AG09309 (cell line): ENCODE data around the gene SH2B2.
A peak's percentile ranks its signal among the peaks of the same experiment; 100 is the strongest.
"Not testable (repeated sequence)": the region's sequence is repeated elsewhere in the genome, so short reads cannot be mapped to it uniquely, and the experiment has no call there.

Source experiments
- DNase-seq: peaks from one replicate; pipeline ENCODE4 v3.0.0-alpha.2; 2010; ENCODE audit warnings: low read depth
- H3K4me3 ChIP-seq: 2 replicates; pipeline ENCODE4 v1.5.1; 2011; ENCODE audit warnings: mild to moderate bottlenecking, low read depth, low read length, moderate library complexity; ENCODE audit not compliant: control insufficient read depth
- CTCF ChIP-seq: IDR thresholded peaks from 2 replicates; pipeline ENCODE4 v1.5.1; 2011; ENCODE audit warnings: mild to moderate bottlenecking, low read depth, low read length, inconsistent platforms; ENCODE audit not compliant: insufficient read depth, control insufficient read depth; ENCODE audit errors: missing control alignments

SH2B2 gene

DNA sequence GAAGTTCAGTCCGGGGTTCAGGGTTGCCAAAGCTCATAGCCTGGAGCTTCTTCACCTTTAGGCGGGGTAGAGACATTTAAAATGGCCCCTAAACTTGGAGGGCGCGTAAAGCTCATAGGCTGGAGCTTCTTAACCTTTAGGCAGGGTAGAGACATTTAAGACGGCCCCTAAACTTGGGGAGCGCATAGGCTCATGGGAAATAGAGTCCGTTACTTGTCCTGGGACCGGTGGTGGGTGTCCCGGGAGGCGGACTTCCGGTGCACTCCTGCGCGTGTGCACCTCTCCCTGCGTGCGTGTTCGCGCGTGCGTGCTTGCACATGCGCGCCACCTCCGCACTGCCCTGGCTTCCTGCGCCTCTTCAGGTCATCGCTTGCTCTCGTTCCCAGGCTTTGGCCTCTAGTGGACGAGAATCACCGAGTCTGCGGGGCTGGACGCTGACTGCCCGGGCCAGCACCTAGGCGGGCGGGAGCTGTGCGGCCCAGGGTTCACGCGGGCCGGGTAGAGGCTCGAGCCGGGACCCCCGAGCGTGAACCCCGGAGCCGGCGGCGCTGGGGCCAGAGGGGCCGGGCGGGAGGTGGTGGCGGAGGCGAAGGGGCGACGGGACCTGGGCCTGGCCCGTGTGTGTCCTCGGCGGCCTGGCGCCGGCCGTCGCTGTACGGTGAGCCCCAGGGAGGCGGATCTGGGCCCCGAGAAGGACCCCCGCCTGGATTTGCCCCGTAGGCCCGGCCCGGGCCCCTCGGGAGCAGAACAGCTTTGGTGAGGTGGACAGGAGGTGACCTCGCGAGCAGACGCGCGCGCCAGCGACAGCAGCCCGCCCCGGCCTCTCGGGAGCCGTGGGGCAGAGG, 77.1 kb downstream of the SH2B2 start:
- peak; percentile 94 for DNase-seq
- peak overlapping the region; percentile 59 for H3K4me3 ChIP-seq
- peak; percentile 8 for TF ChIP-seq CTCF

GRCh38 chr7:102364394-102364886, 77.8 kb downstream of the SH2B2 start:
- peak overlapping the region; percentile 59 for H3K4me3 ChIP-seq
- not testable (repeated sequence) for DNase-seq

GRCh38 chr7:102365390-102365789, 78.7 kb downstream of the SH2B2 start:
- not testable (repeated sequence) for H3K4me3 ChIP-seq, DNase-seq

- H3K4me3 ChIP-seq, DNase-seq: not testable (repeated sequence)
Observed at GRCh38 chr7:102370038-102370437, 83.4 kb downstream of the SH2B2 start.
